Neural progenitor cell (in vitro differentiated cells): ENCODE results near the gene GABRB2. TPM values are rescaled to one million over a fixed set of nuclear protein-coding genes. Genes with fewer than 3 reads are reported as not detected.

ENCODE experiments used
- DNase-seq: peaks from one replicate; pipeline ENCODE4 v3.0.0-alpha.2; 2016; ENCODE audit warnings: low spot score
- H2AFZ ChIP-seq: fragments of 200-600 bp; sonication (generic); replicated peaks from 2 replicates; pipeline ENCODE4 v1.6.1; 2016; ENCODE audit warnings: antibody characterized with exemption
- H3F3A ChIP-seq: fragments of 200-600 bp; sonication (generic); 2 replicates; pipeline ENCODE4 v1.6.1; 2016; ENCODE audit warnings: antibody characterized with exemption, low read depth
- H3K27ac ChIP-seq: fragments of 200-600 bp; sonication (generic); 2 replicates; pipeline ENCODE4 v1.5.1; 2016; ENCODE audit warnings: mild to moderate bottlenecking
- H3K27me3 ChIP-seq: fragments of 200-600 bp; sonication (generic); 2 replicates; pipeline ENCODE4 v1.6.1; 2016; ENCODE audit warnings: mild to moderate bottlenecking, moderate library complexity
- H3K36me3 ChIP-seq: fragments of 200-600 bp; sonication (generic); 2 replicates; pipeline ENCODE4 v1.5.1; 2016
- H3K4me1 ChIP-seq: fragments of 200-600 bp; sonication (generic); 2 replicates; pipeline ENCODE4 v1.6.1; 2016; ENCODE audit warnings: mixed run types
- H3K4me2 ChIP-seq: fragments of 200-600 bp; sonication (generic); 2 replicates; pipeline ENCODE4 v1.6.1; 2016
- H3K4me3 ChIP-seq: fragments of 200-600 bp; sonication (generic); 2 replicates; pipeline ENCODE4 v1.5.1; 2016
- H3K79me2 ChIP-seq: fragments of 200-600 bp; sonication (generic); 2 replicates; pipeline ENCODE4 v1.6.1; 2016; ENCODE audit warnings: low read depth
- H3K9ac ChIP-seq: fragments of 200-600 bp; sonication (generic); 2 replicates; pipeline ENCODE4 v1.6.1; 2016
- H3K9me3 ChIP-seq: fragments of 200-600 bp; sonication (generic); 2 replicates; pipeline ENCODE4 v1.5.1; 2016; ENCODE audit warnings: low read depth
- H4K20me1 ChIP-seq: fragments of 200-600 bp; sonication (generic); 2 replicates; pipeline ENCODE4 v1.6.1; 2016; ENCODE audit warnings: low read depth
- H3K27ac Mint-ChIP-seq: 3 replicates; pipeline ENCODE4 v1.8.0; 2021; ENCODE audit warnings: mixed read lengths
- H3K27me3 Mint-ChIP-seq: 2 replicates; pipeline ENCODE4 v1.8.0; 2022; ENCODE audit warnings: low read depth, mild to moderate bottlenecking, inconsistent platforms, moderate library complexity, mixed read lengths; ENCODE audit not compliant: insufficient read depth
- H3K36me3 Mint-ChIP-seq: 3 replicates; pipeline ENCODE4 v1.8.0; 2021; ENCODE audit warnings: mixed read lengths
- H3K4me1 Mint-ChIP-seq: 3 replicates; pipeline ENCODE4 v1.8.0; 2021; ENCODE audit warnings: mixed read lengths
- H3K4me3 Mint-ChIP-seq: 3 replicates; pipeline ENCODE4 v1.8.0; 2021; ENCODE audit warnings: mild to moderate bottlenecking, moderate library complexity, mixed read lengths
- H3K9me3 Mint-ChIP-seq: 3 replicates; pipeline ENCODE4 v1.8.0; 2020; ENCODE audit warnings: mixed read lengths
- CTCF ChIP-seq: fragments of 200-600 bp; sonication (generic); IDR thresholded peaks from 2 replicates; pipeline ENCODE4 v1.5.1; 2017; ENCODE audit warnings: antibody characterized with exemption, mild to moderate bottlenecking
- EZH2 ChIP-seq: fragments of 200-600 bp; sonication (generic); IDR thresholded peaks from 2 replicates; pipeline ENCODE4 v1.6.1; 2017; ENCODE audit warnings: antibody characterized with exemption, mild to moderate bottlenecking, moderate library complexity
- EZH2phosphoT487 ChIP-seq: fragments of 200-600 bp; sonication (generic); IDR thresholded peaks from 2 replicates; pipeline ENCODE4 v1.6.1; 2017; ENCODE audit warnings: antibody characterized with exemption
- total RNA-seq: library from RNA; depleted of rRNA; stranded (reverse); fragments of >200 nt; gene quantifications from 2 replicates; pipeline ENCODE4 v1.2.3, GENCODE V29; 2015; ENCODE audit warnings: low replicate concordance

The GABRB2 gene
- total RNA-seq, 1 donor from 2014 or later: 0.58 TPM

DNA sequence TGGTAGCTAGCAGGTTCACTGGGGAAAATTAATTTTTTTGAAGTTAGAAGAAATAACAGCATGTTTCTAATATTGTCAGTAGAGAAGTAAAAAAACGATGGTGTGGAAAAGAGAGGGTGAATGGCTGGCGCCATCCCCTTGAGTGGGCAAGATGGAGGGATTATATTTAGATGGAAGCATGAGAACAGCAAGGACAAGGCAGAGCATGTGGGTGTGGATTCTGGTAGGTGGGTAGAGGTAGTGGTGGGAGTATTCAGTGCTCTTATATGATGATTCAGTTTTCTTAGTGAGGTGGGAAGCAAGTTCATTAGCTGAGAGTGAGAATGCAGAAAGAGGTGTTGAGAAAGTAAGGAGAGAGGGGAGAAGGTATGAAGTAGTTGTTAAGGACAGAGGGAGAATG lies 188.1 kb downstream of the GABRB2 start:
- Mint-ChIP-seq H3K9me3 (no peaks in the 10 kb centered on the region), H3K36me3 (no peaks in the 10 kb centered on the region), H3K27ac (no peak overlapping the region), H3K27me3 (no peaks in the 10 kb centered on the region), H3K4me3 (no peak overlapping the region), H3K4me1 (no peaks in the 10 kb centered on the region)
- Histone ChIP-seq H3K79me2 (no peaks in the 10 kb centered on the region), H3K9me3 (no peaks in the 10 kb centered on the region), H3K4me2 (no peak overlapping the region), H4K20me1 (no peaks in the 10 kb centered on the region), H3F3A (no peaks in the 10 kb centered on the region), H3K27me3 (no peaks in the 10 kb centered on the region), H3K9ac (no peak overlapping the region), H2AFZ (no peak overlapping the region), H3K4me3 (no peak overlapping the region), H3K4me1 (no peaks in the 10 kb centered on the region), H3K36me3 (no peaks in the 10 kb centered on the region), H3K27ac (no peak overlapping the region)
- TF ChIP-seq CTCF: no peak
- TF ChIP-seq EZH2: no peak
- TF ChIP-seq EZH2phosphoT487: no peak
- DNase-seq: no peak

- Histone ChIP-seq H3K4me1 (no peaks in the 10 kb centered on the region), H4K20me1 (no peaks in the 10 kb centered on the region), H3F3A (no peaks in the 10 kb centered on the region), H3K27me3 (no peaks in the 10 kb centered on the region), H3K4me2 (no peak overlapping the region), H3K9me3 (no peaks in the 10 kb centered on the region), H3K27ac (no peak overlapping the region), H3K4me3 (no peak overlapping the region), H3K9ac (no peak overlapping the region), H2AFZ (no peak overlapping the region), H3K79me2 (no peaks in the 10 kb centered on the region), H3K36me3 (no peaks in the 10 kb centered on the region)
- no peak for DNase-seq
- Mint-ChIP-seq H3K27me3 (no peaks in the 10 kb centered on the region), H3K9me3 (no peaks in the 10 kb centered on the region), H3K4me1 (no peaks in the 10 kb centered on the region), H3K27ac (no peak overlapping the region), H3K4me3 (no peak overlapping the region), H3K36me3 (no peaks in the 10 kb centered on the region)
- TF ChIP-seq CTCF (no peak), EZH2phosphoT487 (no peak), EZH2 (no peak)
Observed at GRCh38 chr5:161344234-161344633, 202.3 kb downstream of the GABRB2 start.

DNA sequence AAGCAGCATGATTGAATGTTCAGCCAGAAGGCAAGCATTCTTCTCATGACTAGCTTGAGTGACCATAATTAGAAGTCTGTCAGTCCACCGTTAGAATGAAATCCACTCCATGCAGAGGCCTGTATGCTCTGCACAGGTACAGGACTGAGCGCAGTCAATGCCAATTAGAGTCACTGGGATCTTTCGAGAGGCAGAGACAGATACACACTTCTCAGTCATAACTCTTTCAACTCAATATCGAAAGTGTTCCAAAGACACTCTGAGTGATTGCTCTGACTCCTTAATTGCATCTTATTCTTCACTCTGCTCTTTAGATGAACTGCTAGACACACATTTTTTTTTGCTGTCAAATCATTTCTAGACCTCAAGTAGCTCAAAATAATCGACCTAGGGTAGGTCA lies 203.6 kb downstream of the GABRB2 start:
- Histone ChIP-seq H3K79me2 (no peaks in the 10 kb centered on the region), H4K20me1 (no peaks in the 10 kb centered on the region), H3K4me1 (no peaks in the 10 kb centered on the region), H3F3A (no peaks in the 10 kb centered on the region), H2AFZ (no peak overlapping the region), H3K36me3 (no peaks in the 10 kb centered on the region), H3K4me3 (no peak overlapping the region), H3K9ac (no peak overlapping the region), H3K9me3 (no peaks in the 10 kb centered on the region), H3K27ac (no peak overlapping the region), H3K27me3 (no peaks in the 10 kb centered on the region), H3K4me2 (no peak overlapping the region)
- no peaks in the 10 kb centered on the region for H3K36me3 Mint-ChIP-seq
- DNase-seq: no peak
- H3K27me3 Mint-ChIP-seq: no peaks in the 10 kb centered on the region
- TF ChIP-seq EZH2 (no peak), CTCF (no peak), EZH2phosphoT487 (no peak)
- no peak overlapping the region for H3K27ac Mint-ChIP-seq
- no peak overlapping the region for H3K4me3 Mint-ChIP-seq
- H3K4me1 Mint-ChIP-seq: no peaks in the 10 kb centered on the region
- no peaks in the 10 kb centered on the region for H3K9me3 Mint-ChIP-seq
